Ammon's horn (tissue), 1 donor: ENCODE measurements around the gene PDCD5.
A peak's percentile ranks its signal among the peaks of the same experiment; 100 is the strongest.
"Not testable (repeated sequence)": the region's sequence is repeated elsewhere in the genome, so short reads cannot be mapped to it uniquely, and the experiment has no call there.

Source experiments
- DNase-seq: peaks from one replicate; pipeline ENCODE4 v3.0.0-alpha.2; 2016; ENCODE audit warnings: low spot score

The PDCD5 gene

GRCh38 chr19:32580353-32580900 lies 563 bp upstream of the PDCD5 start:
- no peak for DNase-seq

GRCh38 chr19:32581705-32582179 lies 752 bp downstream of the PDCD5 start:
- DNase-seq, result no peak

- not testable (repeated sequence) for DNase-seq
These were observed 6.9 kb downstream of the PDCD5 start for GRCh38 chr19:32587747-32588504.

GRCh38 chr19:32594021-32594420 lies 13.0 kb downstream of the PDCD5 start:
- no peak for DNase-seq

GRCh38 chr19:32595491-32595890 lies 14.5 kb downstream of the PDCD5 start:
- no peak for DNase-seq

GRCh38 chr19:32598022-32598421 lies 17.0 kb downstream of the PDCD5 start:
- DNase-seq, result no peak

GRCh38 chr19:32599258-32599657 lies 18.3 kb downstream of the PDCD5 start:
- no peak for DNase-seq

- DNase-seq, result peak; percentile 73
These were observed 18.8 kb downstream of the PDCD5 start for GRCh38 chr19:32599736-32600157.

GRCh38 chr19:32603961-32604360 lies 23.0 kb downstream of the PDCD5 start:
- DNase-seq, result no peak

GRCh38 chr19:32605544-32605943 lies 24.6 kb downstream of the PDCD5 start:
- no peak for DNase-seq

- no peak for DNase-seq
These were observed 25.3 kb downstream of the PDCD5 start for GRCh38 chr19:32606289-32606688.

GRCh38 chr19:32607479-32607878 lies 26.5 kb downstream of the PDCD5 start:
- no peak for DNase-seq

GRCh38 chr19:32611161-32611560 lies 30.2 kb downstream of the PDCD5 start:
- DNase-seq, result no peak

GRCh38 chr19:32613008-32613407 lies 32.0 kb downstream of the PDCD5 start:
- DNase-seq, result no peak

GRCh38 chr19:32614916-32615315 lies 33.9 kb downstream of the PDCD5 start:
- no peak for DNase-seq

- DNase-seq, result no peak
These were observed 34.6 kb downstream of the PDCD5 start for GRCh38 chr19:32615569-32615968.

- DNase-seq, result no peak
These were observed 38.2 kb downstream of the PDCD5 start for GRCh38 chr19:32619051-32619685.

- DNase-seq, result no peak
These were observed 41.0 kb downstream of the PDCD5 start for GRCh38 chr19:32622002-32622401.

GRCh38 chr19:32624410-32624809 lies 43.4 kb downstream of the PDCD5 start:
- DNase-seq, result no peak

- DNase-seq, result no peak
These were observed 46.0 kb downstream of the PDCD5 start for GRCh38 chr19:32626969-32627368.

- DNase-seq, result no peak
These were observed 46.8 kb downstream of the PDCD5 start for GRCh38 chr19:32627714-32628270.

GRCh38 chr19:32630338-32630737 lies 49.3 kb downstream of the PDCD5 start:
- DNase-seq, result no peak

- peak; percentile 24 for DNase-seq
These were observed 50.4 kb downstream of the PDCD5 start for GRCh38 chr19:32631381-32631780.
